GM19023 (cell line): ENCODE results near the gene IPO5.
"Not testable (repeated sequence)": the region's sequence is repeated elsewhere in the genome, so short reads cannot be mapped to it uniquely, and the experiment has no call there.

Experiments
- ATAC-seq: cut with Tn5 transposase; IDR thresholded peaks from one replicate; pipeline ENCODE4 v1.9.1; 2021; ENCODE audit warnings: mild to moderate bottlenecking, moderate library complexity; ENCODE audit not compliant: unreplicated experiment

Gene IPO5

DNA sequence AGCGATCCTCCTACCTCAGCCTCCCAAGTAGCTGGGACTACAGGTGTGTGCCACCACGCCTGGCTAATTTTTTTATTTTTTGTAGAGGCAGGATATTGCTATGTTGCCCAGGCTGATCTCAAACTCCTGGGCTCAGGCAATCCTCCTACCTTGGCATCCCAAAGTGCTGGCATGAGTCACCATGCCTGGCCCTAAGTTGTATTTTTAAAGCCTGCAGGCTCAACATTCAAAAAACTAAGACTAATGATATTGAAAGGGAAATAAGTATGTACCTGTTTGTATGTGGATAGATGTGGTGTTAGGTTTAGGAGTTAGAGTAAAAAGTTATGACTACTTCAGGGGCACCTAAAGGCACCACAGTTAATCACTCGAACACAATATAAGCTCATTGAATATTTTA lies 5.4 kb upstream of the IPO5 start:
- no peak for ATAC-seq

DNA sequence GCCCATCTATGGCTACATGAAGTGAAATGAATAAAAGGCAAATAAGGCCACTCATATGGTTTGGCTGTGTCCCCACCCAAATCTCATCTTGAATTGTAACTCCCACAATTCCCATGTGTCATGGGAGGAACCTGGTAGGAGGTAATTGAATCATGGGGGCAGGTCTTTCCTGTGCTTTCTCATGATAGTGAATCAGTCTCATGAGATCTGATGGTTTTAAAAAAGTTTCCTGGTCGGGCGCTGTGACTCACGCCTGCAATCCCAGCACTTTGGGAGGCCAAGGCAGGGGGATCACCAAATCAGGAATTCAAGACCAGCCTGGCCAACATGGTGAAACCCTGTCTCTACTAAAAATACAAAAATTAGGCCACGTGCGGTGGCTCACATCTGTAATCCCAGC lies 4.2 kb upstream of the IPO5 start:
- not testable (repeated sequence) for ATAC-seq

DNA sequence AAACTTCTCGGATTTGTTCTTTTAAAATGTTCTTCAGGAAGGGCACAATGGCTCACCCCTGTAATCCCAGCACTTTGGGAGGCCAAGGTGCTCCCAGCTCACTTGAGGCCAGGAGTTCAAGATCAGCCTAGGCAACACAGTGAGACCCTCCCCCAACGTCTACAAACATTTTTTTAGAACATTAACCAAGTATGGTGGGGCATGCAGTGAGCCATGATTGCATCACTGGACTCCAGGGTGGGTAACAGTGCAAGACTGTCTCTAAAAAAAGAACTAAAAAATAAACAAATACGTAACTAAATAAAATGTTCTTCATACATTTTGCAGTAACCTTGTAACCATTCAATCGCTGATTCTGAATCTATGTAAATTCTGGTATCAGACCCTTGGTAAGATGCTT lies 2.1 kb upstream of the IPO5 start:
- ATAC-seq: no peak

DNA sequence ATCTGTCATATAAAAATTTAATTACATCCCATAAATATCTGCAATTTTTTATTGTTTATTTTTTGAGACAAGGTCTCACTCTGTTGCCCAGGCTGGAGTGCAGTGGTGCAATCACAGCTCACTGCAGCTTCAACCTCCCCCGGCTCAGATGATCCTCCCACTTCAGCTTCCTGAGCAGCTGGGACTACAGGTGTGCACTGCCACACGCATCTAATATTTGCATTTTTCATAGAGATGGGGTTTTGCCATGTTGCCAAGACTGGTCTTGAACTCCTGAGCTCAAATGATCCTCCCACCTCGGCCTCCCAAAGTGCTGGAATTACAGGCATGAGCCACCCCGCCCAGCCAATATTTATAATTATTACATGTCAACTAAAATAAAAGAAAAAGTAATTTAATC lies 644 bp upstream of the IPO5 start:
- peak; percentile 78 for ATAC-seq

DNA sequence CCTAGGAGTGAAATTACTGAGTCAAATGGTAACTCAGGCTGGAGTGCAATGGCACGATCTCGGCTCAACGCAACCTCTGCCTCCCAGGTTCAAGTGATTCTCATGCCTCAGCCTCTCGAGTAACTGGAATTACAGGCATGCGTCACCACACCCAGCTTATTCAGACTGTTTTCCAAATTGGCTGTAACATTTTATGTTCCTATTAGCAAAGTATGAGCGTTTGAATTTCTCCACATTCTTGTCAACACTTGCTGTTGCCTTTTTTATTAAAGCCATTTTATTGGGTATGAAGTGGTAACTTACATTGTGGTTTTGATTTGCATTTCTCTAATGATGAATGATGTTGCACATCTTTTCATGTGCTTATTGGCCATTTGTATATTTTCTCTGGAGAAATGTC lies 7.9 kb downstream of the IPO5 start:
- no peak for ATAC-seq

DNA sequence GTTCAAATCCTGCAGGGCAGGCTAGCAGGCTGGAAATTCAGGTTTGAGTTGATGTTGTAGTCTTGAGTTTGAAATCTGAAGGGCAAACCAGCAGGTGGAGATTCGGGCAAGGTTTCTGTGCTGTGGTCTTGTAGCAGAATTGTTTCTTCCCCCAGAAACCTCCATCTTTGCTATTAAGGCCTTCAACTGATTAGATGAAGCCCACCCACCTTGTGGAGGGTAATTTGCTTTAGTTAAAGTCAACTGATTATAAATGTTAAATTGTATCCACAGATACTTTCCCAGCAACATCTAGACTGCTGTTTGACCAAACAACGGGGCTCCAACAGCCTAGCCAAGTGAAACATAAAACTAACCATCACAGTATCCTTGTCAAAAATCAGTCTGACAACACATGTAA lies 9.4 kb downstream of the IPO5 start:
- no peak for ATAC-seq

DNA sequence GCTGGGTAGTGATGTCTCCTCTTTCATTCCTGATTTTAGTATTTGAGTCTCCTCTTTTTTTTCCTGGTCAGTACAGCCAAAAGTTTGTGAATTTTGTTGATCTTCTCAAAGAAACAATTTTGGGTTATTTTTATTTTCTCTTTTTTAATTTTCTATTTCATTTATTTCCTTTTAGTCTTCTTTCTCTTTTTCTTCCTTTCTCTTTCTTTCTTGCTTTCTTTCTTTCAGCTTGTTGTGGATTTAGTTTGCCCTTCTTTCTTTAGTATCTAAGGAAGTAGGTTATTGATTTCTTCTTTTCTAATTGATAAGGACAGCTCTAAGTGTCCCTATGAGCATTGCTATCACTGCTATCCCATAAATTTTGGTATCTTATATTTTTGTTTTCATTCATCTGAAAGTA lies 13.8 kb downstream of the IPO5 start:
- no peak for ATAC-seq

DNA sequence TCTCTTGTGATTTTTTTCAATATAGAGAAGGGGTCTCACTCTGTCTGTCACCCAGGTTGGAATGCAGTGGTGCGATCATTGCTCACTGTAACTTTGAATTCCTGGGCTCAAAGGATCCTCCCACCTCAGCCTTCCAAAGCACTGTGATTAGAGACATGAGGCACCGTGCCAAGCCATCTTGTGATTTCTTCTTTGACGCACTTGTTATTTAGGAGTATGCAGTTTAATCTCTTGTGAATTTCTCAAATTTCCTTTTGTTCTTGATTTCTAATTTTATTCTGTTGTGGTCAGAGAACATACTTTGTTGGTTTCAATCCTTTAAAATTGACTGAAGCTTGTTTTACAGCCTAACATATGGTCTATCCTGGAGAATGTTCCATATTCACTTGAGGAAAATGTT lies 14.5 kb downstream of the IPO5 start:
- ATAC-seq: no peak

DNA sequence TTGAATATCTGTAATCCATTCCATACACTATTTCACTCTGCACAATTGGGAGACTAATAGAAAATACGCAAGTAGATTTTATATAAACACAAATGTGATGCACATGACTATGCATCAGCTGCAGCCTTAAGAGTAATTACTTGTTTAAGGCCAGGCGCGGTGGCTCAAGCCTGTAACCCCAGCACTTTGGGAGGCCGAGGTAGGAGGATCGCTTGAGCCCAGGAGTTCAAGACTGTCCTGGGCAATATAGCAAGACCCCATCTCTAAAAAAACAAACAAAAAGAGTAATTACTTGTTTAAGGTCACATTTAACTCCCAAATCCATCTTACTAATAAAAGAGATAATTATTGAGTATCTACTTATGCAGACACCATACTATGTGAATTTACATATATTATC lies 18.0 kb downstream of the IPO5 start:
- no peak for ATAC-seq

DNA sequence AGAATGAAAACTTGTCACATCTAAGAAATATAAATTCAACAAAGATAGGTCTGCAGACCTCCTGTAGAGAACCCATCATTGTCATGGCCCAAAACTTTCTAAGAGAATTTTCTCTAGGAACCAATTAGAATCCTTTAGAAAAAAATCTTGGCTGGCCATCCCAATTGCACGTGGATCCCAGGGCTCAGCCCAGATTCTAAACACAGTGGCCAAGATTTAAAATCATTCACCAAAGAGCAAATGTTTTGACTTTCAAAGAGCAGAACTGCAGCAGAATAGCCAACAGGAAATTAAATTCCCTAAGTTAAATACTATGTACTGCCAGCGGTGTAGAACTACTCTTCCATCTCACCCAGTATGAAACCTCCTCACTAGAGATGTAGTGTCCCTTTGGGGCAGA lies 21.3 kb downstream of the IPO5 start:
- ATAC-seq: no peak

DNA sequence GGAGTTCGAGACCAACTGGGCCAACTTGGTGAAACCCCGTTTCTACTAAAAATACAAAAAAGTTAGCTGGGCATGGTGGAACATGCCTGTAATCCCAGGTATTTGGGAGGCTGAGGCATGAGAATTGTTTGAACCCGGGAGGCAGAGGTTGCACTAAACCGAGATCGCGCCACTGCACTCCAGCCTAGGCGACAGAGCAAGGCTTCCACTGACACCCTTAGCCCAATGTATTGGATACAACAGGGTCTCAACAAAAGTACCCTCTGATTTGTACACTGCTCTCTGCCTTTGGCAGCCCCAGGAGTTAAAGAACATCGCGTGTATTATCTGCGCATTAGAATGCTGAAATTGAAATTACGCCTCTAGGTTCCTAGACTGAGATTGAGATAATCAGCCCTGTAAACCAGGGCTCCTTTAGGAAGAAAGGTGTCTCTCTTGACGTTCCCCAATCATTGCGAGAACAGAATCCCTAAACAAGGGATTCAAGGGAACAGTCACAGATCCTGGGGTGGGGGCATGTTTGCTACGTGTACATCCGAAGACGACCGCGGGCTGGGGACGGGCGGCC lies 21.9 kb downstream of the IPO5 start:
- ATAC-seq: no peak

DNA sequence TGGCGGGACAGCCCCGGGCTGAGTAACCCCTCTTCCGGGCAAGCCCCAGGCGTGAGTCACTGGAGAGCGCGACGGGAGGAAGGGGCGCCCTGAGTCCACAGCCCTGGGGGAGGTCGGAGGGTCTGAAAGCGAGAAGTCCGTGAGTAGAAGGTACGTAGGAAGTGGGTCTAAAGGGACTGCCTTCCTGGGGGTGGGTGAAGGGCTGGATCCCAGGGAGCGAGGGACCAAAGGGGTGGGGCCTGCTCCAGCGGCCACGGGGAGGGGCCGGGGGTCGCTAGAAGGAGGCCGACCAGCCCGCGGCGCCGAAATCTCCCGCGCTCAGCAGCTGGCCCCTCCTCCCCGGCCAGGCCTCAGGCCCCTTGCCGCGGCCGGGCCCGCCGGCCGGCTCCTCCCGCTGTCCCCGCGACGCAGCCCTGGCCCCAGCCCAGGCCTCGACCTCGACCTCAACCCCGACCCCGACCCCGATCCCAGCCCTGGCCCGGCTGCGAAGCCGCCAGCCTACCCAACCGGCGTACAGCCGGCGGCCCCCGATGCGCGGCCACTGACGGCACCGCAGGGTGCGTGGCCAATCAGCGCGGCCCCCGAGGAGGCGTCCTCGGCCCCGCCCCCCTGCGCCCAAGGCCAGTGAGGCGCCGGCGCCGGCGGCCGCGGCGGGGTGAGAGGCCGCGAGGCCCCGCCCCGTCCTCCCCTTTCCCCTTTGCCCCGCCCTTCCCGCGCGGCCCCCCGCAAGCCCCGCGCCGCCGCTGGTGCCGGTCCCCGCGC lies 22.6 kb downstream of the IPO5 start:
- ATAC-seq: peak; percentile 92

DNA sequence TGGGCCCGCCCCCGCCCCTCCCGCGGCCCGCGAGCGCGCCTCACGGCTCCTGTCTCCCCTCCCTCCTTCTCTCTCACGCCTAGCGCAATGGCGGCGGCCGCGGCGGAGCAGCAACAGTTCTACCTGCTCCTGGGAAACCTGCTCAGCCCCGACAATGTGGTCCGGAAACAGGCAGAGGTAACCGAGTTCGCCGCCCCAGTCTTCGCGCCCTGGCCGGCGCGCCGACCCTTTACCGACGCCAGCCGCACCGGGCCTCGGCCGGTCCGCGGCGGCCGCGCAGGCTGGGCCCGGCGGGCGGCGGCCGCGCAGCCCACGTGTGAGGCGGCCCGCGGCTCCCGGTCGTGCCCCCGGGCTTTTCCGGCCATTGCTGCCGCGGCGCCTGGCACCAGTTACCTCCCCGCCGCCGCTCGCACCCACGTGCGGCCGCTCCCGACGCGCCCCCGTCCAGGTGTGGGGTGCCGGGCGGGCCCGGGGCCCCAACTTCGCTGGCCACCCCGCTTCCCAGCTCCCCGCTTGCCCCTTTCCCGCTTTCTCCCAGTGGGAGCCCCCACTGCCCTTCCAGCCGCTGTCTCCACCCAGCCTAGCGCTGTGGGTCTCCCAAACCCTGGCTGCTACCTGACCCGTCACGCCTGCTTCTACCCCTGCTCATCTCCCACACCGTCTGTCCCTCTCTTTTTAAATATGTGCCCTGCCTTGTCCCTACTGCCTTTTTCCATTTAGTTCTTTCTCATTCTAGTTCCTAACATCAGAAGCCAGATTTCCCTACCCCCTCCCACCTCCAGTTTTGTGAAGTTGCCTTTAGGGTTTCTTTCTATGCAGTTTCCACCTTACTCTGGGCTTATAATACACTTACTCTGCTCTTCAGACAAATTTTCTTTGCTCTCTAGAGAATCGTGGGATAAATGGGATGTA lies 23.4 kb downstream of the IPO5 start:
- ATAC-seq: peak; percentile 29

DNA sequence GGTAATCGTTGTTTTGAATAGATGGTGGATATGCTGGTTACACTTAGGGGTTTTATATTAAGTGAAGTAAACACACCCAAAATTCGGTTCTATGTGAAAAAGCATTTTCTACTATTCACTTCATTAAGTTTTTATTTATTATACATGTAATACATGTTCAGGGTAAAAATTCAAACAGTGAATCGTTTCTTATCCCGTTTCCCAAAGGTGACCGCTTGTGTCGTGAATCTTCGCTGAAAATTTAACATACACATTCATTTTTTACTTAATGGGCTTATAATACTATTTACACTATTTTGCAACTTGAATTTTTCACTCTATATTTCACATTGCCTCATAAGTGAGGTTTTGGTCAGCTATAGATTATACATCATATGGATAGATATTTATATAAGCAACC lies 24.5 kb downstream of the IPO5 start:
- no peak for ATAC-seq

DNA sequence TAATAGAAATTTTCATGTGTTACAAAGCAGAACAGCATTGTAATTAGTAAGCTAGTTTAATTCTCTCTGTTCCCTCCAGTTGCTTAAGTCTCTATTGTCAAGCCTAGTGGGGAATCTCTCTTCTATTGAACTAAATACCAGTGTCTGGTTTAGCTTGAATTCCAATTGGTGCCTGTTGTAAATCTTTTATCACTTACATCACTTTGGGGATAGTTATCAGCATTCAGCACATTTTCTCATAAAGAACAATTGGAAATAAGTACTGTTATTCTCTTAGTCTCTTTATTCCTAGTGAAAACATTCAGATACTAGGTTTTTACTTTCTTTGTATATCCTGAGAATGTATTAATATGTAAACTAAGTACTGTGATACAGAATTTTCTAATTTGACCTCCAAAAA lies 25.2 kb downstream of the IPO5 start:
- no peak for ATAC-seq

DNA sequence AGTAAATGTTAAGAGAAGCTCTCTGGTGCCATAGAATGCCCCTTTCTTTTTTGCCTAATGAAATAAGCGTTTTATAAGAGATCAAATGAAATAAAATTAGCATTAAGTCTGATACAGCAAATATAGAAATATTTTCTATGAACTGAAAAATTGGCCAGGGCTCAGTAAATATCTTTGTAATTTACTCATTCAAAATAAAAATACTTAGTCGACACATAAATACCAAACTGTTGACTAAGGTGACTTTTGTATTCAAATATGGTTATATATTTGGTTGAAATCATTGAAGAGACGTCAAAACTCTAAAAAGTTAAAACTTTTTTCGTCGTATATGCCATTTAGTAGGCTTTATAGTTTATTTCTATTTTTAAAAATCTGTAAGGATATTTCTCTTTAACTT lies 25.6 kb downstream of the IPO5 start:
- no peak for ATAC-seq

DNA sequence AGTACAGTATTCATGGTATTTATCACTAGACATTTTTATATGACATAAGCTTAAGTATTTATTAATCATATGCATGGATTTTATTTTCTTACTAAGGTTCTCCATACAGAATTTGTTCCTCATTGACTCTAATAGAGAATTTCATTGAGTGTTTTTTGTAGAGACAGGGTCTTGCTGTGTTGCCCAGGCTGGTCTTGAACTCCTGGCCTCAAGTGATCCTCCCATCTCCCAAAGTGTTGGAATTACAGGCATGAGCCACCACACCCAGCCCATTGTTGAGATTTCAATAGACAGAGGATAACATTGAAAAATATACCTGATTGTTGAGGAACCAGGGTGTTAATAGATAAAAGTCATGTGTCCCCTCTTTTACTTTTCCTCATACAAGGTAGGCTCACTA lies 26.1 kb downstream of the IPO5 start:
- no peak for ATAC-seq

DNA sequence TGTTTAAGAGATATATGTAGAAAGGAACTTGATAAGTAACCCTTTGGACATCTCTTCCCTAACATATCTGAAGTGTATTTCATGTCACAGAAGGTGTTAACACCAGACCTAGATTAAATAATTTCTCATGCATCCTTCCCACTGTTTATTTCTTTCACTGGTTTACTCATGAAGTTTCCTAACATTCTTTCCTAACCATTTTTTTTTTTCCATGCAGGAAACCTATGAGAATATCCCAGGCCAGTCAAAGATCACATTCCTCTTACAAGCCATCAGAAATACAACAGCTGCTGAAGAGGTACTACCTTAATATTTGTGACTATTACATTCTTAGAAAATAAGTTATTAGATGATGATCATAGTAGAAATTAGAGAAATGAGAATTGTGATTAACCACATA lies 28.8 kb downstream of the IPO5 start:
- no peak for ATAC-seq

DNA sequence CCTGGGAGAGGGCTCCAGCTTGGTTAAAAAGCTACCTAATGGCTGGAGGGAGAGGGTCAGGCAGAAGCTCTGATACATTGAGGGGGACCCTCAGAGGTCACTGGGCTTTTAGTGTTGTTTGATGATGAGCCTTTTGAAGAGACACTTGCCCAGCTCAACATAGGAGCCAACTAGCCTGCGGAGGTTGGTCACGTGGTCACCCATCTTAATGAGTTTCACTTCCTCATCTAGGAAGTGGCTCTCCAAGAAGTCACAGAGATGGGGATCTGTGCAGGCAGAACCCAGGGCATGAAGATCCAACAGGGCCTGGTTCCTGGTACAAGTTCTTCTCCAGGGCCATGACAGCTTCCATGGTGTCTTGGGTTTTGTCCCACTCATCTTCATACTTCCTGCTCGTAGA lies 33.4 kb downstream of the IPO5 start:
- peak; percentile 66 for ATAC-seq

DNA sequence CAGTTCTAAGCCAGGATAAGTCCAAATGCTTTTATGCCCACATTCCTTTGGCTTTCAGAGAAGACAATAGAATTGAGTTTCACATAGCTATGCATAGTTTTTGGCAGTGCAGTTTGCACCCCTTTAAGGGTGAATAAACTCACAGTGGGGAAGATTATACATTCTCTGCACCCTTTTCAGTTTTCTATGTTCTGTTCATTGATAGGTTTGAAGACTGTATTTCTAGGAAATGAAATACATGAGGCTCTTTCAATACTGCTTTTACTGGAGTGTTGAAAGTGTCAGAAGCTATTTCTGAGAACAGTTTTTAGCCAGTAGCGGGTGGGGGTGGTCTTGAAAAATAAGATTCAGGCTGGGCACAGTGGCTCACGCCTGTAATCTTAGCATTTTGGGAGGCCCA lies 46.2 kb downstream of the IPO5 start:
- no peak for ATAC-seq

DNA sequence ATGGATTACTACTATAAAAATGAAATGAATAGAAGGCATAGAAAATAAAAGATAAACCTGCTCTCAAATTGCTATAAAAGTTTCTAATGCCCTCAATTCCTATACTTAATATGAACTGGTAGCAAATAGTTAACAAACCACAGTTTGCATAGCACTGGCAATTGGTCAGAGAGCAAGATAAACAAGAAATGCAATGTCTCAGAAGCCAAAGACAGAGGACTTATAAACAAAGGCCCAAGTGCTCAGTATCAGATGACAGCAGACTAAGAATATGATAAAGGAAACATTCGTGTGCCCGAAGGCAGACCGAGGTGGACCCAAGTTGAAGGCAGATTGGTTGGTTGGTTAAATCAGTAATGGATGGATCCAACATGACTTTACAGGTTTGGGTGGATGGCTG lies 50.6 kb downstream of the IPO5 start:
- no peak for ATAC-seq

DNA sequence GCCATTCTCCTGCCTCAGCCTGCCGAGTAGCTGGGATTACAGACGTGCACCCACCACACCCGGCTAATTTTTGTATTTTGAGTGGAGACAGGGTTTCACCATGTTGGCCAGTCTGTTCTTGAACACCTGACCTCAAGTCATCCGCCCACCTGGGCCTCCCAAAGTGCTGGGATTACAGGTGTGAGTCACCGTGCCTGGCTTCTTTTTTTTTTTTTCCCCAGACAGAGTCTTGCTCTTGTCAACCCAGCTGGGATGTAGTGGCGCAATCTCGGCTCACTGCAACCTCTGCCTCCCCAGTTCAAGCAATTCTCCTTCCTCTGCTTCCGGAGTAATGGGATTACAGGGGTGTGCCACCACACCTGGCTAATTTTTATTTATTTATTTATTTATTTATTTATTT lies 51.5 kb downstream of the IPO5 start:
- ATAC-seq: not testable (repeated sequence)
